OCI-LY1 (cell line): ENCODE measurements around the gene KRTAP10-2.

Experiments used
- H2AFZ ChIP-seq: fragments of 200-600 bp; sonication (generic), shearing (Covaris generic); 2 replicates; pipeline ENCODE4 v1.6.0; 2014; ENCODE audit warnings: antibody characterized with exemption, mild to moderate bottlenecking, low read length
- H3F3A ChIP-seq: fragments of 200-600 bp; sonication (generic), shearing (Covaris generic); 2 replicates; pipeline ENCODE4 v1.6.0; 2014; ENCODE audit warnings: mild to moderate bottlenecking, antibody characterized with exemption, low read length, moderate library complexity; ENCODE audit not compliant: insufficient read depth
- H3K27ac ChIP-seq: fragments of 200-600 bp; sonication (generic); 2 replicates; pipeline ENCODE4 v1.5.1; 2014; ENCODE audit warnings: low read length, mixed run types, mild to moderate bottlenecking, low read depth; ENCODE audit not compliant: poor library complexity, severe bottlenecking
- H3K27me3 ChIP-seq: fragments of 200-600 bp; sonication (generic); 2 replicates; pipeline ENCODE4 v1.6.0; 2014; ENCODE audit warnings: antibody characterized with exemption, mild to moderate bottlenecking, low read length, moderate library complexity; ENCODE audit not compliant: insufficient read depth
- H3K36me3 ChIP-seq: fragments of 200-600 bp; sonication (generic); 2 replicates; pipeline ENCODE4 v1.6.1; 2014; ENCODE audit warnings: mild to moderate bottlenecking, antibody characterized with exemption, low read length, moderate library complexity, mixed read lengths; ENCODE audit not compliant: insufficient read depth
- H3K4me1 ChIP-seq: fragments of 200-600 bp; sonication (generic); 2 replicates; pipeline ENCODE4 v1.5.1; 2014; ENCODE audit warnings: mild to moderate bottlenecking, low read length, moderate library complexity; ENCODE audit not compliant: insufficient read depth, severe bottlenecking
- H3K4me2 ChIP-seq: fragments of 200-600 bp; sonication (generic), shearing (Covaris generic); 2 replicates; pipeline ENCODE4 v1.6.1; 2014; ENCODE audit warnings: low read length
- H3K4me3 ChIP-seq: fragments of 200-600 bp; sonication (generic); 2 replicates; pipeline ENCODE4 v1.5.1; 2014; ENCODE audit warnings: low read length, low read depth, mild to moderate bottlenecking, mixed read lengths; ENCODE audit not compliant: poor library complexity, severe bottlenecking
- H3K79me2 ChIP-seq: fragments of 200-600 bp; shearing (Covaris generic); 2 replicates; pipeline ENCODE4 v1.6.1; 2016; ENCODE audit warnings: mixed run types, low read length, mixed read lengths; ENCODE audit not compliant: insufficient read depth
- H3K9ac ChIP-seq: fragments of 200-600 bp; sonication (generic), shearing (Covaris generic); 2 replicates; pipeline ENCODE4 v1.6.1; 2014; ENCODE audit warnings: mild to moderate bottlenecking, low read length, mixed read lengths
- H3K9me2 ChIP-seq: fragments of 200-600 bp; sonication (generic), shearing (Covaris generic); 2 replicates; pipeline ENCODE4 v1.6.1; 2014; ENCODE audit warnings: low read depth, mild to moderate bottlenecking, low read length, mixed read lengths
- H3K9me3 ChIP-seq: fragments of 200-600 bp; shearing (Covaris generic); 2 replicates; pipeline ENCODE4 v1.6.1; 2014; ENCODE audit warnings: low read length, mixed read lengths
- H4K20me1 ChIP-seq: fragments of 200-600 bp; sonication (generic), shearing (Covaris generic); 2 replicates; pipeline ENCODE4 v1.6.0; 2016; ENCODE audit warnings: mild to moderate bottlenecking, low read length; ENCODE audit not compliant: insufficient read depth
- CTCF ChIP-seq: fragments of 200-600 bp; sonication (generic), shearing (Covaris generic); IDR thresholded peaks from 2 replicates; pipeline ENCODE4 v1.5.1; 2017; ENCODE audit warnings: mild to moderate bottlenecking, antibody characterized with exemption, low read length, moderate library complexity, mixed read lengths
- EZH2 ChIP-seq: fragments of 200-600 bp; sonication (generic), shearing (Covaris generic); IDR thresholded peaks from 2 replicates; pipeline ENCODE4 v1.8.0; 2017; ENCODE audit warnings: borderline replicate concordance, mixed run types, mild to moderate bottlenecking, antibody characterized with exemption, low read length, moderate library complexity, mixed read lengths

KRTAP10-2 gene

GRCh38 chr21:44569861-44570517 lies 18.7 kb upstream of the KRTAP10-2 start:
- no peaks in the 10 kb centered on the region for H3K4me1 ChIP-seq
- no peak overlapping the region for H3K27ac ChIP-seq
- H4K20me1 ChIP-seq = no peaks in the 10 kb centered on the region
- H3K27me3 ChIP-seq = peaks cover 8% of the 10 kb centered on the region; the same call in 1 of the 2 replicates
- no peak overlapping the region for H3K9ac ChIP-seq
- no peaks in the 10 kb centered on the region for H3K79me2 ChIP-seq
- H3K4me3 ChIP-seq = no peak overlapping the region
- no peak overlapping the region for H2AFZ ChIP-seq
- TF ChIP-seq CTCF = no peak
- TF ChIP-seq EZH2 = no peak
- H3K9me2 ChIP-seq = no peaks in the 10 kb centered on the region
- H3K4me2 ChIP-seq = no peak overlapping the region
- H3K36me3 ChIP-seq = no peaks in the 10 kb centered on the region
- H3F3A ChIP-seq = no peaks in the 10 kb centered on the region
- no peaks in the 10 kb centered on the region for H3K9me3 ChIP-seq

GRCh38 chr21:44568667-44569556 lies 17.6 kb upstream of the KRTAP10-2 start:
- Histone ChIP-seq H3F3A (no peaks in the 10 kb centered on the region), H3K9me3 (no peaks in the 10 kb centered on the region), H3K9ac (no peak overlapping the region), H4K20me1 (no peaks in the 10 kb centered on the region), H3K4me3 (no peak overlapping the region), H2AFZ (no peak overlapping the region), H3K27ac (no peak overlapping the region), H3K4me1 (no peaks in the 10 kb centered on the region), H3K9me2 (no peaks in the 10 kb centered on the region), H3K36me3 (no peaks in the 10 kb centered on the region), H3K27me3 (peaks cover 8% of the 10 kb centered on the region; the same call in 1 of the 2 replicates), H3K79me2 (no peaks in the 10 kb centered on the region), H3K4me2 (no peak overlapping the region)
- TF ChIP-seq EZH2 (no peak), CTCF (no peak)

- Histone ChIP-seq H3F3A (no peaks in the 10 kb centered on the region), H3K4me3 (no peak overlapping the region), H3K9ac (no peak overlapping the region), H3K4me1 (no peaks in the 10 kb centered on the region), H2AFZ (no peak overlapping the region), H3K9me3 (no peaks in the 10 kb centered on the region), H3K9me2 (no peaks in the 10 kb centered on the region), H3K79me2 (no peaks in the 10 kb centered on the region), H3K27me3 (peaks cover 8% of the 10 kb centered on the region; the same call in 1 of the 2 replicates), H3K4me2 (no peak overlapping the region), H3K36me3 (no peaks in the 10 kb centered on the region), H3K27ac (no peak overlapping the region), H4K20me1 (no peaks in the 10 kb centered on the region)
- TF ChIP-seq CTCF (no peak), EZH2 (no peak)
Measured at GRCh38 chr21:44568261-44568660, 17.0 kb upstream of the KRTAP10-2 start.
